ENCODE data around the gene ZBTB11. TPM values are rescaled to one million over a fixed set of nuclear protein-coding genes. Genes with fewer than 3 reads are reported as not detected.
"Not testable (repeated sequence)": the region's sequence is repeated elsewhere in the genome, so short reads cannot be mapped to it uniquely, and the experiment has no call there.

Gene ZBTB11
- total and polyA plus RNA-seq, 2 experiments from 2014 or later = 7.3 to 15.8 TPM

GRCh38 chr3:101611023-101611422 is 65.9 kb downstream of the ZBTB11 start:
- TF ChIP-seq, protein P1, sequence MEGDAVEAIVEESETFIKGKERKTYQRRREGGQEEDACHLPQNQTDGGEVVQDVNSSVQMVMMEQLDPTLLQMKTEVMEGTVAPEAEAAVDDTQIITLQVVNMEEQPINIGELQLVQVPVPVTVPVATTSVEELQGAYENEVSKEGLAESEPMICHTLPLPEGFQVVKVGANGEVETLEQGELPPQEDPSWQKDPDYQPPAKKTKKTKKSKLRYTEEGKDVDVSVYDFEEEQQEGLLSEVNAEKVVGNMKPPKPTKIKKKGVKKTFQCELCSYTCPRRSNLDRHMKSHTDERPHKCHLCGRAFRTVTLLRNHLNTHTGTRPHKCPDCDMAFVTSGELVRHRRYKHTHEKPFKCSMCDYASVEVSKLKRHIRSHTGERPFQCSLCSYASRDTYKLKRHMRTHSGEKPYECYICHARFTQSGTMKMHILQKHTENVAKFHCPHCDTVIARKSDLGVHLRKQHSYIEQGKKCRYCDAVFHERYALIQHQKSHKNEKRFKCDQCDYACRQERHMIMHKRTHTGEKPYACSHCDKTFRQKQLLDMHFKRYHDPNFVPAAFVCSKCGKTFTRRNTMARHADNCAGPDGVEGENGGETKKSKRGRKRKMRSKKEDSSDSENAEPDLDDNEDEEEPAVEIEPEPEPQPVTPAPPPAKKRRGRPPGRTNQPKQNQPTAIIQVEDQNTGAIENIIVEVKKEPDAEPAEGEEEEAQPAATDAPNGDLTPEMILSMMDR (IDR thresholded peaks at IDR 0.05; ENCODE audit: low read depth, low read length) = no peak
- H3K4me3 ChIP-seq = no peak overlapping the region
- H3K4me1 ChIP-seq (ENCODE audit: low read depth) = no peaks in the 10 kb centered on the region
- no peaks in the 10 kb centered on the region for H3K27me3 ChIP-seq
- no peaks in the 10 kb centered on the region for H3K36me3 ChIP-seq
- no peak overlapping the region for H3K27ac ChIP-seq
- no peak for DNase-seq (ENCODE audit: low read depth in 1 of 2, low spot score in 1 of 2)
- no peaks in the 10 kb centered on the region for H3K9me3 ChIP-seq (ENCODE audit: low read depth)

DNA sequence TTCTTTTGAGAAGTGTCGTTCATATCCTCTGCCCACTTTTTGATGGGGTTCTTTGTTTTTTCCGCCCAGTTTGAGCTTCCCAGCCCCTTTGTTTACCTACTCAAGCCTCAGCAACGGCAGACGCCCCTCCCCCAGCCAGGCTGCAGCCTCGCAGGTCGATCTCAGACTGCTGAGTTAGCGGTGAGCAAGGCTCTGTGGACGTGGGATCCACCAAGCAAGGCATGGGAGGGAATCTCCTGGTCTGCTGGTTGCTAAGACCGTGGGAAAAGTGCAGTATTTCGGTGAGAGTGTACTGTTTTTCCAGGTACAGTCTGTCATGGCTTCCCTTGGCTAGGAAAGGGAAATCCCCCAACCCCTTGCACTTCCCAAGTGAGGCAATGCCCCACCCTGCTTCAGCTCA is 71.5 kb downstream of the ZBTB11 start:
- H3K27me3 ChIP-seq; DNase-seq (ENCODE audit: low read depth in 1 of 2, low spot score in 1 of 2); H3K36me3 ChIP-seq; H3K9me3 ChIP-seq (ENCODE audit: low read depth); H3K4me3 ChIP-seq; H3K27ac ChIP-seq; H3K4me1 ChIP-seq (ENCODE audit: low read depth): not testable (repeated sequence)

- no peaks in the 10 kb centered on the region for H3K27me3 ChIP-seq
- no peaks in the 10 kb centered on the region for H3K9me3 ChIP-seq (ENCODE audit: low read depth)
- TF ChIP-seq, protein P1 (IDR thresholded peaks at IDR 0.05; ENCODE audit: low read depth, low read length) = no peak
- DNase-seq (ENCODE audit: low read depth in 1 of 2, low spot score in 1 of 2) = no peak
- no peak overlapping the region for H3K27ac ChIP-seq
- no peaks in the 10 kb centered on the region for H3K36me3 ChIP-seq
- H3K4me3 ChIP-seq = no peak overlapping the region
- H3K4me1 ChIP-seq (ENCODE audit: low read depth) = no peaks in the 10 kb centered on the region
These were observed 73.7 kb downstream of the ZBTB11 start for GRCh38 chr3:101603184-101603583.

DNA sequence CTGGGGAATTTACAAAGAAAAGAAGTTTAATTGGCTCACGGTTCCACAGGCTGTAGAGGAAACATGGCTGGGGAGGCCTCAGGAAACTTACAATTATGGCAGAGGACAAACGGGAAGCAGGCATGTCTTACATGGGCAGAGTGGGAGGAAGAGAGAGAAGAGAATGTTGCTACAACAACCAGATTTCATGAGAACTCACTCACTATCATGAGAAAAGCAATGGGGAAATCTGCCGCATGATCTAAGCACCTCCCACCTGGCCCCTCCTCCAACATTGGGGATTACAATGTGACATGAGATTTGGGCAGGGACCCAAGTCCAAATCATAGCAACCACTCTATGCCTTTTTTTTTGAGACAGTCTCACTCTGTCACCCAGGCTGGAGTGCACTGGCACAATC is 74.2 kb downstream of the ZBTB11 start:
- H3K36me3 ChIP-seq = no peaks in the 10 kb centered on the region
- TF ChIP-seq, protein P1 (IDR thresholded peaks at IDR 0.05; ENCODE audit: low read depth, low read length) = no peak
- no peak for DNase-seq (ENCODE audit: low read depth in 1 of 2, low spot score in 1 of 2)
- no peaks in the 10 kb centered on the region for H3K4me1 ChIP-seq (ENCODE audit: low read depth)
- H3K27ac ChIP-seq = no peak overlapping the region
- no peak overlapping the region for H3K4me3 ChIP-seq
- no peaks in the 10 kb centered on the region for H3K9me3 ChIP-seq (ENCODE audit: low read depth)
- no peaks in the 10 kb centered on the region for H3K27me3 ChIP-seq

Other genes starting within 250 kb of the ZBTB11 start
- 12.2 and 18.9 TPM in 2 replicates for gene SENP7, start 163.9 kb downstream of the ZBTB11 start, total RNA-seq
- 8.2 and 12.7 TPM in 2 replicates for gene SENP7, start 163.9 kb downstream of the ZBTB11 start, polyA plus RNA-seq
- 20.8 and 23.1 TPM in 2 replicates for gene TRMT10C, start 115.3 kb downstream of the ZBTB11 start, total RNA-seq
- gene TRMT10C, start 115.3 kb downstream of the ZBTB11 start, polyA plus RNA-seq = 40.1 and 40.6 TPM in 2 replicates
- 47.6 and 64.5 TPM in 2 replicates for gene PCNP, start 103.0 kb downstream of the ZBTB11 start, total RNA-seq
- 119 and 157 TPM in 2 replicates for gene PCNP, start 103.0 kb downstream of the ZBTB11 start, polyA plus RNA-seq
- 1,120 and 1,418 TPM in 2 replicates for gene RPL24, start 9.6 kb upstream of the ZBTB11 start, total RNA-seq
- 557 and 617 TPM in 2 replicates for gene RPL24, start 9.6 kb upstream of the ZBTB11 start, polyA plus RNA-seq
- gene CEP97, start 47.5 kb upstream of the ZBTB11 start, total RNA-seq = 11.8 and 20.4 TPM in 2 replicates
- gene CEP97, start 47.5 kb upstream of the ZBTB11 start, polyA plus RNA-seq = 3.4 and 7.7 TPM in 2 replicates
- 4.9 and 7.7 TPM in 2 replicates for gene NXPE3, start 102.1 kb upstream of the ZBTB11 start, total RNA-seq
- gene NXPE3, start 102.1 kb upstream of the ZBTB11 start, polyA plus RNA-seq = 6.7 and 7.3 TPM in 2 replicates
- gene NFKBIZ, start 172.4 kb upstream of the ZBTB11 start, total RNA-seq = 75.5 and 86.5 TPM in 2 replicates
- gene NFKBIZ, start 172.4 kb upstream of the ZBTB11 start, polyA plus RNA-seq = 15.4 and 32.6 TPM in 2 replicates

Data from cardiac muscle cell (in vitro differentiated cells and primary cell).